Measurements from ENCODE around the gene XDH.

XDH gene

DNA sequence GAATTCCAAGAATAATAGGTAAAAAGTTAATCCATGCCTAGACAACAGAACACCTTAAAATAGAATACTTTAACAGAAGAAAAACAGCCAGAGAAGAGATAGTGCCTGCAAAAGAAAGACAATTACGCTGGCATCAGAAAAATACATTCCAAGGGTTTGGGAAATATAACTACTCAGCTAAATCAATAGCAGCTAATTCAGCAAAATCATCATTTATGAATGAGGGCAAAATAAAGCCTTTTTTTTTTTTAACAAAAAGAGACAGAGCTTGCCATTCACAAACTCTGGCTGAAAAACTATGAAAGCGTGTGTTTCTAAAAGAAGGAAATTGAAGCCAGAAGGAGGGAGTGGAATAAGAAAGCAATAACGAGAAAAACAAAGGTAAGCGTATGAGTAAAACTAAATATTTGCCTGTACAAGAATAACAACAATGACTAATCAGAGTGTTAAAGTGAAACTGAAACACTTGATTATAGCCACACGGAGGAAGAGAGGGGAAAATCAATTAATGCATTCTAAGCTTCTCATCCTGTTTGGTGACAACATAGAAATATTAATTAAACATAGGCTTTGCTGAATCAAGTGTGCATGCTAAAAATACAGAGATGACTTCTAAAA lies 90.4 kb downstream of the XDH start:
- no peak for DNase-seq

DNA sequence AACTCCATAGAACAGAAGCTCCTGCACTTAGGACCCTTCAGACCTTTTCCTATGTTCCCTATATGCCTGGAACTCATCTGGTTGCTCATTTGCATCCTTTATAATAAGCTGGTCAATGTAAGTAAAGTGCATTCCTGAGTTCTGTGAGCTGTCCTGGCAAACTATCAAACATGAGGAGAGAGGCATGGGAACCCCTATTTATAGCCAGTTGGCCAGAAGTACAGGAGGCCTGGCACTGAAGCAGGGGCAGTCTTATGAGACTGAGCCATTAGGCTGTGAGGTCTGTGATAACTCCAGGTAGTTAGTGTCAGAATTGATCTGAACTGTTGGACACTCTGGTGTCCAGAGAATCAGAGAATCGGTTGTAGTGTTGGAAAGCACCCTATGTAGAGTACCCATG lies 92.2 kb downstream of the XDH start:
- DNase-seq, result no peak

DNA sequence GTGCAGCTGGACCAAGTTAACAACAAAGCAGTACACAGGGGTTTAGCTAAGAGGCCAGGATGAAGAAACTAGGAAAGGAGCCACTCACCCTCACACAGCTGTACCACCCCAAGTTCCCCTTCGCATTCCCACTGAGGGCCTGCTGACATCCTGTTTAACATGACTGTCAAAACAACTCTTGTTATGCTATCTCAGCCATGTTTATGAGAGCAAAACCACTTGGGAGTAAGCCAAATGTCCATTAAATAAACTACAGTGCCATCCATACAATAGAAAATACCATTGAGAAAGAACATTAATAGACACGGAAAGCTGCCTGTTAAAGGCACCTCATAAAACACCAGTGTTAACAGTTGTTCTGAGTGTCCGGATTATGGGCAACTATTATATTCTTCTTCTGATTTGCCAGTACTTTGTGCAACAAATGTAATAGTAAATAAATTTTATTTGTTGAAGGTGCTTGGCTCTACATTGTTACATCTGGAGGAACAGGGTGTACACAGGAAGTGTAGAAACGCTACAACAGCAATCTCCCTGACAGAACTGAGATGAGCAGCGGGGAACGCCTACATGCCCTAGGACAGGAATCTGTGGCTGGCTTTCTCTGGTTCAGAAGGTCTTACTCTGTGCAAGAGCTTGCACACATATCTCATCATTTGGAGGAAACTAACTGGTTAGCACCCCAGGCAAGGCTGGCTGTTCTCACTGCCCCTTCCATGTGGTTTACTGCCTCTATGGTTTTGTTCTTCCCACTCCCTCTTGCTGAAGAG lies 95.0 kb downstream of the XDH start:
- peak; percentile 46 for DNase-seq

DNA sequence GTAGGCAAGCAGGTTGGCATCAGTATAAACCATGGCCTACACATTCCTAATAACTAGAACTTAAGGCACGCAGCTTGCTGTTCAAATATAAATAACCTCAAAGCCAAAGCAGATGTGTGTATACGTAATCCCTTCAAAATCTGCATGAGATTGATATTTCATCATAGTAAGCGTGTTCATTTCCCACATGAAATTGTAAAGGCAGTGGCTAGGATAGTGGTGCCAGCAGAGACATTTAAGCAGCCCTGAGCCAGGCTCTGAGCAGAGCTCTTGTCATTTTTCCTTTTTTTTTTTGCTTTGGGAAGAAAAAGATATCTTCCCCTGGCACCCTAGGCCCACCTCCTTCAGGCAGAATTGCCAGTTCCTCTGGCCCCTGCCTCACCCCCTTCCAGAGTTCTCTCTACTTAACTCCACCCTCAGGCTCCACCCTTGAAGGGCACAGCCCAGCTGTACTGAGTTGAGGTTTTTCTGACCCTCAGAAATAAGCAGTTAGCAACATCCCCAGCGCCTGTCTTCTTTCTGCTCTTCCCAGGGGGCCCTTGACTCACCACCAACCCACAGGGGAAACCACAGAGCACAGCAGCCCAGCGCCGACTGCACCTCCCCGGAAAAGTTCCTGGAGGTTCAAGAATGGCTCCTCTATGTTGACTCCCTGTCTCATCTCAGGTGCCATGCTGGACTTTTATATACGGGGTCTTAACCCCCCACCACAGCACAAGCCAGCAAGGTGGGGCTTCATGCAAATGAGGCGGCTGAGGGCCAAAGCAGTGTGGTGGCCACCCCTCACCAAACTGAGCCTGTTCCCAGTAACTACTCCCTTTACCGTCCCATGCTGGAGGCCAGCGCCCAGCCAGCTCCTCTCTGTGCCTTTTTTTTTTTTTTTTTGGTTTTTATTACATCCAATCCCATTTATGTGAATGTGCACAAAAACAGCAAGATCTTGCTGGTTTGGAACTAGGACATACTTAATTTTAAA lies 95.9 kb downstream of the XDH start:
- peak; percentile 65 for DNase-seq

DNA sequence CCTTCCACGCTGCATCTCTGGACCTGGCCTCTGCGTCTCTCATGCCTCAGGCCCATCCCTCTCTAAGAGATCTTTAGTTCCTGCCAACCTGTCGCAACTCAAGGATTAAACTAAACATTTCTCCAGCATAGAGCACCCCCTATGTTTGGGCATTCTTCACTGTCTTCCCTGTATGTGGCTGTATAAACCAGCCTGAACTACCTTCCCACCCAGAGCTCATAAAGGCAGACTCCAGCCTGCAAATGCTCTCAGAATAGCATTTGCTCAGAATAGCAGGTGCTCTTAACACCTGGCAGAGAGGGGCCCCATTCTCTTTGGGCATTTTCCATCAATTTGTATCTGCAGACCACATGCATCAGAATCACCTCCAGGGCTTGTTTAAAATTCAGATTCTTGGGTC lies 97.1 kb downstream of the XDH start:
- DNase-seq, result no peak

DNA sequence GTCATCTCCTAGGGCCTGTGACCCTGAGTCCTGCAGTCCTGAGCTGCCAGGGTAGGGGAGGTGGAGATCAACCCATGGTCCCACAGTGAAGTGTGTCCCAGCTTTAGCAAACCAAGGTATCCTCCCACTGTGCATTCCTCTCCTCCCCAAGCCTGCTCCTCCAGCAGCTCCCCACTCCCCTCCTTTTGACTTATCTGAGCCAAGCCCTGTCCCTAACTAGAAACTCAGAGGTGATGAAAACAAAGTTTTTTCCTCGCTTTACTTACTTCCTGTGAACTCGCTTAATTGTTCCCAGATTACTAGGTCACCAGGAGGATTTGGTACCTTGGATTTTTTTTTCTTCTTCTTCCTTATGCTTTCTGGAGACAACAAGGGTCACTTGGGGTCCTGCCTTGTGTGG lies 99.8 kb downstream of the XDH start:
- DNase-seq, result no peak

DNA sequence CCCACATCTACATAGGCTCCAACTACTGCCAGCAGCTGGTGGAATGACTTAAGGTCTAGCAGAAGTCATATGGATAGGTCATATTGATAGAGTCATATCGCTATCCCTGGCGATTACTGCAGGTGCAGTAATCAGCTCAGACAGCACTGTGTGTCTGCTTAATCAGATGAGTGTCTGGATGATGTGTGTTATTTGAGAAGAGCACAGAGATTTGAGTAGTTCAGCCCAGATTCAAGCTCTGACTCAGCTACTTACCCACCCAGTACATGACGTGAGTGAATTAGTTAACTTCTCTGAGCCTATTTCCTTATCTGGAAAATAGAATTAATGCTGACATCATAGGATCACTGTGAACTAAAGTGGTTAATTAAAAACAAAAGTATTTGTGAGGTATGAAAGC lies 101.6 kb downstream of the XDH start:
- DNase-seq, result no peak

DNA sequence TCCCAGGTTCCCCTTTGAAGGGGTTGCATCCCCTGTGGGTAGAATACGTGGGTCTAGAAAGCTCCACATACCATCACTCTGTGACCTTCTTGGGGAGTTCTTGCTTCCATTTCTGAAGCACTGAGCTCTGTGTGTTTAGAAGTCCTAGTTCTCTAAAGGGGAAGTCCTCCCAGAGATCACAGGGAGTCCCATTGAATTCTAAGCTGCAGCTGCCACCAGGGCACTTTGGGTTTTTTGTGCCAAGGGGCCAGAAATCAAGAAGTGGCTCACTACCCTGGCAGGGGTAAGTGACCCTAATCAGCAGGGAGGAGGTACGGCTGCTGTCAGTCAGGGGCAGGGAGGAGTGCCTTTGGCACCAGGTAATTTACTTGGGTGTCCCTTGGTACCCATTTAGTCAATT lies 109.7 kb downstream of the XDH start:
- DNase-seq, result no peak

DNA sequence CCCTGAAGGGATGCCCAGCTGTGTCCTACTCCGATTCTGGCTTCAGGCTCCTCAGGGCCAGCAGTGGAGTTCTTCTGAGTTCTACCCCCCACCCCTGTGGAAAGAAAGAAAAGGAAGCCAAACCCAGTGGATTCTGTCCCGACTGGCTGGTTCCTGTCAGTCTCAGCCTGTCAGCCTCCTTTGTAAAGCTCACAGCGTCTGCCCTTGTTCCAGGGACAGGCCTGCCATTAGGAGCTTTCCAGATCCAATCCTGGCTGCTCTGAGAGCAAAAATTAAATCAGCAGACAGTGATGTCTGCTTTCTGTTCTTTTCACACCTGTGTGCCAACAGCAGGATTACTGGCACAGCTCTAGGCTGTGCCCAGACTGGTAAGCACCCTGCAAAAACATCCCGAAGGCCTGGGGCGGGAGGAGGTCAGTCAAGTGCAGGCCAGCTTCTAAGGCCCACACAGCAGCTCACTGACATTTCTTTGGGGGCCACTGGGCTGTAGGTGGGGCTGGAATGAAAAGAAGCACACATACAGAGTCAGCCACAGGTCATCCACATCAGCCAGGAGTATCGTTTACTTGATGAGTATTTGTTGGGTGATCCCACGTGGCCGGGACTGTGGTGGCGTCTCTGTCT lies 111.5 kb downstream of the XDH start:
- no peak for DNase-seq

DNA sequence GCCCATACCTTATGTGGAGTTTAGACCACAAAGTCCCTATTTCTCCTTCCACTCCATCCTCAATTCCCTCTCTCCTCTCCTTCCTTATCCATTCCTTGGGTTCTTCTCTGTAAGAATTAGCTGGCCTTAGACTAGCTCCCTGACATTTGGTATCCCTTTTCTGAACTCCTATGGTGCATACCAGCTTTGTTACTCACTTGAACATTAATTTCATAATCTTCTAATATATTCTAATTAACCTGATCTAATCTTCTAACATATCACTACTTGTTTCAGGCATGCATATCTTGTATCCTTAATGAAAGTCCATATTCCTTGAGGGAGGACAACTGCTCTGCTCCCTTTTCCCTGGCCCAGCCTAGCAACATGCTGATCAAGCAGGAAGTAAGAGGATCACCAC lies 114.2 kb downstream of the XDH start:
- DNase-seq, result no peak

DNA sequence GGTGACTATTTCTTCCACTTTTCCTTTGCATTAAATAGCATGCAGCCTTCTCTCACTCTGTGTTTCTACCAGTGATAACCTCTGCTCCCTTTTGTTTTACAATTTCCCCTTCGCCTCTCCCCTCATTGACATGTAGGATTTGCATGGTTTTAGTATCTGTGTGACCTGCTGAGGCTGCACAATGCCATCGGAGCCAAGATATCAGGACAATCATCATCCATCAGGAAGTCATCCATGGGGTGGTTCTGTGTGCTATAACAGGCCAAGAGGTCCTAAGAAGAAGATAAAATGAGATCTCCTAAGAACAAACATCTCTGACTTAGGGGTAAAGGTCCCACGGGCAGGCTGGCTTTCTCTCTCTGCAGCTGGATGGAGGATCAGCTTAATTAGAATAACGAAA lies 115.0 kb downstream of the XDH start:
- no peak for DNase-seq

DNA sequence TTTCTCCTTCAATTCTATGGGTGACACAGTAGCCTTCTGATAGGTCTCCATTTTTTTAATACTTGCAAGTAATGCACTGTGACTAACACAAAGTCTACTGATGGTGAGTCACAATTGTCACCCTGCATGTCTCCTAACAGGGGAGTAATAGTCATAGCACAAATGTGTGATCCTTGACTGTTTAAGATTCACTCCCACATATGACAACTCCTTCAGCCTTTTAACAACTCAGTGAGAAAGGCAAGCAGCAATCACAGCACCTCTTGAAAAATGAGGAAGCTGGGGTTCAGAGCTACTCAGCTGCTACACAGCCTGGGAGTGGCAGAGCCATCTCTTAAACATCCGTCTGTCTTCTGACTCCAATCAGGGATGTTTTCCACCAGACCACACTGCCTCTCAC lies 116.8 kb downstream of the XDH start:
- no peak for DNase-seq

DNA sequence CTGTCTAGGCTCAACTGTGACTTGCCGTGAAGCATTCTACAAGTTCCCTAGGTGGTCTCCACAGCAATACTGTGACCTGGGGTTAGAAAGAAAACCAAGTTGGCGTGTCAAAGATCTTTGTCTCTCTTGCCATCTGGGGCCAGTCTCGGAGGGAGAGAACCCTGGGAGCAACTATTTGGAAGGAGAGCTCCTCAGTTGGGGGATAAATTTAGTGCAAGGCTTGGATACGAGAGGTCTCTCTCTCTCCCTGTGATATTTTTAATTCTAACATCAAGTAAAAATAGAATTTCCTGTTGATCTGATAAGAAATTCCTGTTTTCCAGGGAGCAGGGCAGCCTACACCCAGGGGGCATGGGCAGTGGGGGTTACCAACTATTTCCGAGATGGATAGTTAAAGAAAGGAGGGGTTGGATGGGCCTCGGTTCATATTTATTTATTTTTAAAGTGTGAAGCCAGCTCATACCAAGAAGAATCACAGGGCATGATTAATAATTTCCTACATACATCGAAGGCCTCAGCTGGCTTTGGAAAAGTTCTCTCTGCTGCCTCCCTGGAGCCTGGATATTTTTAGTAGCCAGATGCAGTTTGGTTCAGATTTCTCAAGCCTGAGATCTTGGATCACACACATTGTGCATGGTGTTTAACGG lies 117.8 kb downstream of the XDH start:
- DNase-seq, result no peak

DNA sequence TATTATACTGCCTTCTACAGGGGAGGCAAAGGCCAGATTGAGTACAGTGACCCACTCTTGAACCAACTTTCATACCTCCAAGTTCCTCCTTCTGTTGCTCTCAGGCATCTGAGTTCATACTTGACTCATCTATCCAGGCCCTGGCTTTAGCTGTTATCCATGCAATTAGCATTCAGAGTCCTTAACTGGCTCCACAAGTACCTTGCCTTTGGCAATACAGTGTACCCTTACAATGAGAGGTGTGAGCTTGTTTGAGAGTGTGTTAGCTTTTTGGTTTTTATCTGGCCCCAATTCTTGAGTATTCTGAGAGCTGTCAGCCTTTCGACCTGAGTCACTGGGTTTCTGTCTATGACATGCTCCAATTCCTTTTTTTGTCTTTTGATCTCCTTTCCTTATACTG lies 120.3 kb downstream of the XDH start:
- no peak for DNase-seq

DNA sequence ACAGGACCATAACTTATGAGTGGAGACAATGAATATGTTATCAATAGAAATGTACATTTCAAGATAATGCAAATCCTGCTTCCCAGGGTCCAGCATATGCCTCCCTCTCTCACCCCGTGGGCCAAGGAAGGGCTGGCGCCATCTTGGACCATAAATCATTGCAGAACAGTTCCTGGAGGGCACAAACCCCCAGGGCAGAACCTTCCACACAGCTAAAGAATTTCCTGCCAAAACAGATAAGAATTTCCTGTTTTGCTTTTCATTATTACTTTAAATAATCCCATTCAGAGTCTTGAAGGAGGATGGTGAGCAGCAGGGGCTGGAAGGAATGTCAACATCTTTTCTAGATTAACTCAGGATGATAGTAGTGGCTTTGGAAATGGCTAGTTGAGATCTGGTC lies 126.9 kb downstream of the XDH start:
- no peak for DNase-seq

DNA sequence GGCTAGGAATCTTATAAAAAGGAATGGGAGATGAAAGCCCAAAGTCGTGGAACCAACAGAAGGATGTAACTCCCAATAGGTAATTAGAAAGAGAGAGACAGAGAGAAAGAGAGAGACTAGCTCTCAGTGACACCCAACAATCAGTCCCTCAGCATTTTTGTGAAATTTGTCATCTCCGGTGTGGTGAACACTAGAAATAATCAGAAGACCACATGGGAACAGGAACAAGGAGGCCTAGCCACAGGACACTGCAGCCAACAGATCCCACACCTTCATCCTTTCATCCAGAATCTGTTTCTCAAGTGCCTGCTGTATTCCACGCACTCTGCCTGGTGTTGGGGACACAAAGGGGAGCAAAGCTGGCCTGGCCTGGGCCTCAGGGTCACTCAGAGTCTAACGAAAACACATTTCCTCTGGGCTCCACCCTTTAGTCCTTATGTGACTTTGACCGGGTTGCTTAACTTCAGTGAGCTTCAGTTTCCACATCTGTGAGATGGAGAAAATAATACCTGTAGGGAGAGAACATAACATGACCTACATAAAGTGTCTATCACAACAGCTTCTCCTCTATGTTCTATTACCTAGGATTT lies 127.5 kb downstream of the XDH start:
- no peak for DNase-seq

DNA sequence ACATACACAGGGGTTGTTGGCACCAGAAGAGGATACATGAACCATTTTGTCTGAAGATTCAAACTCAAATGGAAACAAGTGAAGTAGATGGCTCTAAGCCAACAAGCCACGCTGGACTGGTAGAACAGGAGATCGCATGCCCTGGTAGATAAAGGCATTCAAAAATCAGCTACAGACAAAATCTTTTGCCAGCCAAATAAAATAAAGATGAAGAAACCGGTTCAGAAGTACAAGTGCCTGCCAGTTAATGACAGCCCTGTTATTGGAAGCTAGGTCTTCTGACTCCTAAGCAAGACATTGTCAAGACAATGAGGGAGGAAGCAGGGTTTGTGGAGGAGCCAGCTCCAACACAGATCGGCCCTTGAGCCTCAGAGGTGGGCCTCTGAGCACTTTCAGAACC lies 128.3 kb downstream of the XDH start:
- no peak for DNase-seq
